LNCAP (cell line): ENCODE data around the gene TENT5C.

Experiments
- CTCF ChIP-seq: fragments of 450-650 bp; IDR thresholded peaks from 2 replicates; pipeline ENCODE4 v1.5.1; 2017; ENCODE audit warnings: mild to moderate bottlenecking

Gene TENT5C

DNA sequence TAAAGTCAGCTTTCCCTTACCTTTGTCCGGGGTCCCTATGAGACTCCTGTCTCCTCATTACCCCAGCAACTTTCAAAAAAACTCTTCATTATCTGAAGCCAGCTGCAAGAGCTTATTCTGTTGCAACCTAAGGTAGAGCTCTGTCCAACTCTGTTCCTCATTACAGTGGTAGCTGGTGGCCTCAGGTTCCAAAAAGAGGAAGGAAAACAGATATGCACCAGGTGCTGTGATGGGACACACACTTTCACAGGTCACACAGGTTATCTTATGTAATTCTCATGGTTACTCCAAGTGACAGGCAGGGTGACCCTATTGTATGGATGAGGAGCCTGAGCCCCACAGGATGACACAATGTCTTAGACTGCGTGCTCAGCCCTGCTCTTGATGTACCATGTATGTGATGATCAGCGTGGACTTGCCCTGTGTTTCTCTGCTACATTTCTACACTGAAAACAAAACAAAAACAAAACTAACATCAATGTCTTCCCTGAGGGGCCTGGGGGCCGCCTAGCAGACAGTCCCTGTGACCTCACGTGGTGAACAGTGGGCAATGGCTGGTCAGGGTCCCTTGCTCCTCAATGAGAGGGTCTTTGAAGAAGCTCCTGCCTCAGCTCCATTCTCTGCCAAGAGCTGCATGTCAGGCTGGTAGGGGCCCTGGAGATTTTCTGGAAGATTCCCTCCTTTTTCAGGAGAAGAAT is 9.7 kb upstream of the TENT5C start:
- TF ChIP-seq CTCF, result no peak

GRCh38 chr1:117598489-117598888 is 7.4 kb upstream of the TENT5C start:
- TF ChIP-seq CTCF, result no peak

DNA sequence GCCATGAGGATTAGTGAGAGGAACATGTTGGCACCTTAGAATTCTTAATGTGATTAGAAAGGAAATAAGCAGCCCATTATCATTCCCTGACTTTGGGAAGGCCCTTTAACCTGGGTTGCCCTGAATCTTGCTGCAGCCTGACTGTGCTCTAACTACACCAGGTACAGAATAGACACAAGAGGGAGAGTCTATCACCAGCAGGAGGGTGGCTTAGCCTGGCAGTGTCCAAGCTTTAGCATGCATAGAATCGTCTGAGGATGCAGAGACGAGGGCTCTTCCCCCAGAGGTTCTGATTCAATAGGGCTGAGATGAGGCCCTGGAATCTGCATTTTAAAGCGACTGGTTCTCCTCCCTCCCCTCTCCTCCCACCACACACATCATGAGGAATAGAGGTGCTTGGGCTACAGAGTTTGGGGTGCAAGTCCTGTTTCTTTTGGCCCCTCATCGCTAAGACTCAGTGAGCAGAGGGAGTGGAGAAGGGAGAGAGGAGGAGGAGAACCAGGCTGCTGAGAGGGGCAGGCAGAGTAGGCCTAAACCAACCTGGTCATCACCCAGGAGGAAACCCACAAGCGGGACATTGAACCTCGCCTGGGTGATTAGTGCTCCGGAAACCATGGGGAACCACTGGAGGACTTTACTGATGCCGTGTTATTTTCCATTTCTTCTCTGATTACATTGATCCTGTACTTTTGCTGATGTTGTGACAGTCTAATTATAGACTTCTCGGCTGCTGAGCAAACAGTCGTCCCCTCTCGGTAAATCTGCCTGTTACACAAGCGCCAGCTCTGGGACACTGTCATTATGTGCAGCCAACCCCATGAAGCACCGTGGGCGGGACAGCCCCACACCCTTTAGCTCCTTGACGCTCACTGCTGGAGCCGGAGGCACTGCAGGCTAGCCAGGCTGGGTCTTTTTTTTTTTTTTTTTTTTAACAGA is 6.3 kb upstream of the TENT5C start:
- no peak for TF ChIP-seq CTCF

- no peak for TF ChIP-seq CTCF
Observed at GRCh38 chr1:117600325-117600943, 5.4 kb upstream of the TENT5C start.

DNA sequence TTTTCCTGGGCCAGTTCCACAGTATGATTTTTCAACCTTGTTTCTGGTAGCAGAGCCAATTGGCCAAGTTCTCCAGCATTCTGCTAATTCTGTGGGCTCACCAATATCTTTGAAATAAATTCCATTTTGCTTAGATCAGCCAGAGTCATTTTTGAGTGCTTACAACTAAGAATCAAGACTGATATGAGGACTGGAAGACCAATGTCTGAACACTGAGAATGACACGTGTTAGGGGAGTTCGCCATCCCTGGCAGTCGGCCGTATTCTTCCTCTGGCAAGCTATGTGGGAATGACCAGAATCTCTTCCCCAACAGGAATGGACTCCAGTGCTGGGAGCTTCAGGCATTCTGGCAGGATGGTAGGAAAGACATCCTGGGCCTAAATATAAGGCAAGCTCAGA is 4.9 kb upstream of the TENT5C start:
- no peak for TF ChIP-seq CTCF

GRCh38 chr1:117602862-117603261 is 3.0 kb upstream of the TENT5C start:
- no peak for TF ChIP-seq CTCF

DNA sequence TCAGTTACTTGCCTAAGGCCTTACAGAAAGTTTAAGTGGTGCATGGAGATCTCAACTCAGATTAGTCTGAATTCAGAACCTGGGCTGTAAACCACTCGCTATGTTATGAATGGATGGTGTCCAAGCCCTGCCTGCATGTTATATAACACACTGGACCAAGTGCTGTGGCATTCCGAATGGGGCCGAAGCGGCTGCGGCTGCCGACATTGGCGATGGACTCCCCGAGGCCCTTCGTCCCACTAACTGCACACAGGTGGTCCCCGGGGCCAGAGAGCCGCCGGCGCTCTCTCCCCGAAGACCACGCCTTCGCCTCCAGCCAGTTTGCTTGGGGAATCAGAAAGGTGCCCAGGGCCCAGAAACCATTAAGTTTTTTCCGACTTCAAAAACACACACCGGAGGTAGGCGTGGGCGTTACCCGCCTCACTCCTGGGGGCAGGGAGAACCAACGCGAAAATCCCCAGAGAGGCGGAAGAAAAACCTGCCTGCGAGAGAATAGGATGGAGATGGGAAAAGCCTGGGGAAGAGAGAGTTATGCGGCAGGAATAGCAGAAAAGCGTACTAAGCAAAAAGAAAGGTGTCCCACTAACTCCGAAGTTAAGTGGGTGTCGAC is 579 bp upstream of the TENT5C start:
- no peak for TF ChIP-seq CTCF
